ENCODE results near the gene HMX1.

Gene HMX1

GRCh38 chr4:8870647-8871416 lies 807 bp downstream of the HMX1 start:
- no peak for TF ChIP-seq CTCF (IDR thresholded peaks at IDR 0.05; ENCODE audit: low read depth, low read length)
- no peak overlapping the region for H3K4me3 ChIP-seq (ENCODE audit: low read depth, low read length)

GRCh38 chr4:8869898-8870646 lies 1.6 kb downstream of the HMX1 start:
- no peak for TF ChIP-seq CTCF (IDR thresholded peaks at IDR 0.05; ENCODE audit: low read depth, low read length)
- no peak overlapping the region for H3K4me3 ChIP-seq (ENCODE audit: low read depth, low read length)

- no peak for TF ChIP-seq CTCF (IDR thresholded peaks at IDR 0.05; ENCODE audit: low read depth, low read length)
Measured at GRCh38 chr4:8869002-8869897, 2.4 kb downstream of the HMX1 start.

GRCh38 chr4:8868321-8869001 lies 3.2 kb downstream of the HMX1 start:
- no peak overlapping the region for H3K4me3 ChIP-seq (ENCODE audit: low read depth, low read length)
- no peak for TF ChIP-seq CTCF (IDR thresholded peaks at IDR 0.05; ENCODE audit: low read depth, low read length)

More at GRCh38 chr4:8869002-8869897, 2.4 kb downstream of the HMX1 start:
- H3K4me3 ChIP-seq (ENCODE audit: low read depth, low read length): no peak overlapping the region

GRCh38 chr4:8867624-8868320 lies 3.9 kb downstream of the HMX1 start:
- no peak for TF ChIP-seq CTCF (IDR thresholded peaks at IDR 0.05; ENCODE audit: low read depth, low read length)
- H3K4me3 ChIP-seq (ENCODE audit: low read depth, low read length): no peak overlapping the region

GRCh38 chr4:8866828-8867623 lies 4.6 kb downstream of the HMX1 start:
- no peak for TF ChIP-seq CTCF (IDR thresholded peaks at IDR 0.05; ENCODE audit: low read depth, low read length)
- H3K4me3 ChIP-seq (ENCODE audit: low read depth, low read length): no peak overlapping the region
